Skeletal muscle satellite cell (primary cell): ENCODE data around the gene CELF2.

Experiments
- H3K27me3 ChIP-seq: 2 replicates; pipeline ENCODE4 v1.7.0; 2013; ENCODE audit warnings: low read length; ENCODE audit not compliant: control insufficient read depth, insufficient read depth
- H3K36me3 ChIP-seq: 2 replicates; pipeline ENCODE4 v1.7.0; 2013; ENCODE audit warnings: mild to moderate bottlenecking, control low read depth, low read length; ENCODE audit not compliant: insufficient read depth
- H3K4me1 ChIP-seq: 2 replicates; pipeline ENCODE4 v1.7.0; 2013; ENCODE audit warnings: low read length; ENCODE audit not compliant: control insufficient read depth, insufficient read depth
- H3K4me2 ChIP-seq: 2 replicates; pipeline ENCODE4 v1.7.0; 2013; ENCODE audit warnings: mild to moderate bottlenecking, low read length
- H3K4me3 ChIP-seq: 2 replicates; pipeline ENCODE4 v1.7.0; 2013; ENCODE audit warnings: low read length
- H3K9ac ChIP-seq: 2 replicates; pipeline ENCODE4 v1.7.0; 2013; ENCODE audit warnings: mild to moderate bottlenecking, low read depth, low read length, moderate library complexity
- H3K9me3 ChIP-seq: replicated peaks from 2 replicates; pipeline ENCODE4 v1.7.0; 2013; ENCODE audit warnings: mild to moderate bottlenecking, control low read depth, low read length

CELF2 gene

GRCh38 chr10:11272915-11273389 lies 255.3 kb downstream of the CELF2 start:
- no peaks in the 10 kb centered on the region for H3K9me3 ChIP-seq
- H3K36me3 ChIP-seq: peaks cover 2% of the 10 kb centered on the region
- no peaks in the 10 kb centered on the region for H3K4me1 ChIP-seq
- no peaks in the 10 kb centered on the region for H3K27me3 ChIP-seq
- H3K4me3 ChIP-seq: no peak overlapping the region
- H3K9ac ChIP-seq: no peak overlapping the region
- H3K4me2 ChIP-seq: no peak overlapping the region

DNA sequence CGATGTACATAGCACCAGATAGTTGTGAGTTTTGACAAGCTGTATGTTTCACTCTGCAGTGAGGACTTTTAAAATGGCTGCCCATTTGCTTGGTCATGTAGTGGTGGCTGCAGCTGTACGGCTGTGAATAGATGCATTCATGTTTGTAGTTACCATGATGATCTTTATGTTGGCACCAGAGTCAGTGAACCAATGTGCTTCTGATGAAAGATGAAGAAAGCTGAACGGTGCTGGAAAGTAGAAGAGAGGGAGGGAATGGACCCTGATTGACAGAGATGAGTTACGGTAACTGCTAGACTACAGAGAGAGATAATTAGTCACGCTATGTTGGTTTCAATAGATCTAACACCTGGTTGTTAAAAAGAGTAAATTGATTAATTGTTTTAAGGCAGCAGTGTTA lies 256.8 kb downstream of the CELF2 start:
- H3K4me2 ChIP-seq: no peak overlapping the region
- H3K4me3 ChIP-seq: no peak overlapping the region
- no peaks in the 10 kb centered on the region for H3K4me1 ChIP-seq
- H3K36me3 ChIP-seq: peaks cover 6% of the 10 kb centered on the region
- H3K9ac ChIP-seq: no peak overlapping the region
- no peaks in the 10 kb centered on the region for H3K27me3 ChIP-seq
- H3K9me3 ChIP-seq: no peaks in the 10 kb centered on the region

- Histone ChIP-seq H3K4me1 (no peaks in the 10 kb centered on the region), H3K27me3 (no peaks in the 10 kb centered on the region), H3K36me3 (peaks cover 7% of the 10 kb centered on the region)
These were observed 258.0 kb downstream of the CELF2 start for GRCh38 chr10:11275651-11276050.

DNA sequence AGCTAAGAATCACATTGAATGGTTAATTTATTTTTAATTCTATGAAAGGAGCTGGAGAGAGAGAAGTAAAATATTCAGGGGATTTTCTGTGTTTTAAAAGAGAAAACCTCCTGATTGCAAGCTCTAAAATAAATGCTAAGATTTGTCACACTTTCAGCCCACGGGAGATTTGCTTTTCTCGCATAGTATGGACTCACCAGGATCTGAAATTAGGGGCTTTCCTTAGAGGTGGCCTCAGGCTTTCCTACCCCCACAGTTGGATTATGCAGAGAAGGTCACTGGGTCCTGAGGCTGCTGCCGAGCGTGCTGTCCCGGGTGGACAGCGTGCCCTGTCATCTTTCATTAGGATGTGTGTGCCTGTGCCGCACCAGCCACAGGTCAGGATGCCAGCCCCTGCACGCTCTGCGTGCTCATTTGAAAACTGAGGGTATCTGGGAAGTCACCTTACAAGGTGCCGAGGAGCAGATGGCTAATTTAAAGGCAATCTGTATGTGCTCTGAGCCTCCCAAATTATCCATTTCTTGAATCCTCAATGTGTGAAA lies 258.8 kb downstream of the CELF2 start:
- Histone ChIP-seq H3K4me3 (no peak overlapping the region), H3K36me3 (peaks cover 7% of the 10 kb centered on the region), H3K9ac (no peak overlapping the region), H3K4me2 (no peak overlapping the region), H3K4me1 (no peaks in the 10 kb centered on the region), H3K9me3 (no peaks in the 10 kb centered on the region), H3K27me3 (no peaks in the 10 kb centered on the region)

More at GRCh38 chr10:11275651-11276050, 258.0 kb downstream of the CELF2 start:
- Histone ChIP-seq H3K9me3 (no peaks in the 10 kb centered on the region), H3K4me3 (no peak overlapping the region), H3K4me2 (no peak overlapping the region), H3K9ac (no peak overlapping the region)

GRCh38 chr10:11279314-11279713 lies 261.6 kb downstream of the CELF2 start:
- Histone ChIP-seq H3K36me3 (peaks cover 7% of the 10 kb centered on the region), H3K4me2 (no peak overlapping the region)

GRCh38 chr10:11280187-11280932 lies 262.7 kb downstream of the CELF2 start:
- Histone ChIP-seq H3K36me3 (peaks cover 7% of the 10 kb centered on the region), H3K9me3 (no peaks in the 10 kb centered on the region), H3K4me1 (no peaks in the 10 kb centered on the region), H3K9ac (no peak overlapping the region), H3K4me3 (no peak overlapping the region), H3K4me2 (no peak overlapping the region), H3K27me3 (no peaks in the 10 kb centered on the region)

More at GRCh38 chr10:11279314-11279713, 261.6 kb downstream of the CELF2 start:
- no peaks in the 10 kb centered on the region for H3K9me3 ChIP-seq
- no peaks in the 10 kb centered on the region for H3K4me1 ChIP-seq
- no peak overlapping the region for H3K9ac ChIP-seq
- no peaks in the 10 kb centered on the region for H3K27me3 ChIP-seq
- no peak overlapping the region for H3K4me3 ChIP-seq

GRCh38 chr10:11282156-11282555 lies 264.5 kb downstream of the CELF2 start:
- Histone ChIP-seq H3K9me3 (no peaks in the 10 kb centered on the region), H3K36me3 (peaks cover 7% of the 10 kb centered on the region), H3K9ac (no peak overlapping the region), H3K4me1 (no peaks in the 10 kb centered on the region), H3K4me2 (no peak overlapping the region), H3K4me3 (no peak overlapping the region), H3K27me3 (no peaks in the 10 kb centered on the region)

- no peaks in the 10 kb centered on the region for H3K4me1 ChIP-seq
- no peaks in the 10 kb centered on the region for H3K27me3 ChIP-seq
- no peak overlapping the region for H3K4me3 ChIP-seq
- H3K4me2 ChIP-seq: no peak overlapping the region
- peaks cover 7% of the 10 kb centered on the region for H3K36me3 ChIP-seq
- no peak overlapping the region for H3K9ac ChIP-seq
- no peaks in the 10 kb centered on the region for H3K9me3 ChIP-seq
These were observed 265.0 kb downstream of the CELF2 start for GRCh38 chr10:11282661-11283060.

DNA sequence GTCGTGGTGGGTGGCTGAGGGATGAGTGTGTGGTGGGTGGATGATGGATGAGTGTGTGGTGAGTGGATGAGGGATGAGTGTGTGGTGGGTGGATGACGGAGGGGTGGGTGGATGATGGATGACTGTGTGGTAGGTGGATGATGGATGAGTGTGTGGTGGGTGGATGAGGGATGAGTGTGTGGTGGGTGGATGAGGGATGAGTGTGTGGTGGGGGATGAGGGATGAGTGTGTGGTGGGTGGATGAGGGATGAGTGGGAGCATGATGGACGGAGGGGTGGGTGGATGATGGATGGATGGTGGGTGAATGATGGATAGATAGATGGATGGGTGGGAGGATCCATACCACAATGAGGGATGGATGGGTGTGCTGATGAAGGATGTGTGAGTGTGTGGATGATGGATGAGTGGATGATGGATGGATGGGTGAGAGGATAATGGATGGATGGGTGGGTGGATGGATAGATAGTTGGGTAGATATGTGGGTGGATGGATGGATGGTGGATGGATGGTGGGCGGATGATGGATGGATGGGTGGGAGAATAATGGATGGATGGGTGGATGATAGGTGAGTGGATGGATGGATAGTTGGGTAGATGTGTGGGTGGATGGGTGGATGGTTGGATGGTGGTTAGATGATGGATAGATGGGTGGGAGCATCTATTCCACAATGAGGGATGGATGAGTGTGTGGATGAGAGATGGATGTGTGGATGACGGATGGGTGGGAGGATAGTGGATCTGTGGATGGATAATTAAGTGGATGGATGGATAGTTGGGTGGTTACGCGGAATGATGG lies 266.8 kb downstream of the CELF2 start:
- H3K9me3 ChIP-seq: no peaks in the 10 kb centered on the region
- no peaks in the 10 kb centered on the region for H3K27me3 ChIP-seq
- H3K4me1 ChIP-seq: no peaks in the 10 kb centered on the region
- H3K36me3 ChIP-seq: peaks cover 4% of the 10 kb centered on the region
- no peak overlapping the region for H3K4me3 ChIP-seq
- no peak overlapping the region for H3K4me2 ChIP-seq
- H3K9ac ChIP-seq: no peak overlapping the region

GRCh38 chr10:11285171-11285570 lies 267.5 kb downstream of the CELF2 start:
- Histone ChIP-seq H3K9me3 (no peaks in the 10 kb centered on the region), H3K36me3 (peaks cover 5% of the 10 kb centered on the region), H3K27me3 (no peaks in the 10 kb centered on the region), H3K9ac (no peak overlapping the region), H3K4me1 (no peaks in the 10 kb centered on the region), H3K4me2 (no peak overlapping the region), H3K4me3 (no peak overlapping the region)

DNA sequence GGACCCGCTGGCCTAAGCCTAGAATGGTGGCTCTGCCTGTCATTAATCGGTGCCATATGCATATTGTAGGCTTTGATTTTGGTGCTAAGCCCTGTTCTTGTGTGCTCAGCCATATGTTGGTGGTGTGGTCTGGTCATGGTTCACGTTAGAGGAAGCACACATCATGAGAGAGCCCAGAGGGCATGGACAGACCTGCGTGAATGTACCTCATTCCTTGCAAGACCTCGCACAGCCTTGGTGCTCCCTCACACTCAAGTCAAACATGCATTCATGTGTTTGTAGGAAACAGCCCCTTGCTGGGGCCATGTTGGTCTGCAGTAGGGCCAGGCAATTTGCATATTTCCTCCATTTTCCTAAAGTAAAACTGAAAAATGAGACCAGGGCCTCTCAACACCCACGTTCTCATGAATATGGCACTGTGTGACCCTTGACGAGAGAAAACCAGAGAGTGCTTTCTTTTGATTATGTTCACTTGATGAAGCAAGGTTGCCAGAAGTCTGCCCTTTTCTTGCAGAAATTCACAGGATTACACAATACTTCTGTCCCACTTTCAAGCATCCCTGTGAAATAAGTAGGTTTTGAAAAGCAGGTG lies 268.7 kb downstream of the CELF2 start:
- Histone ChIP-seq H3K9ac (no peak overlapping the region), H3K4me1 (no peaks in the 10 kb centered on the region), H3K36me3 (peaks cover 5% of the 10 kb centered on the region)

More for the DNA sequence above, 268.7 kb downstream of the CELF2 start:
- H3K9me3 ChIP-seq: no peaks in the 10 kb centered on the region
- no peaks in the 10 kb centered on the region for H3K27me3 ChIP-seq
- H3K4me2 ChIP-seq: no peak overlapping the region
- H3K4me3 ChIP-seq: no peak overlapping the region
